ENCODE data around the gene CNKSR3.
A peak's percentile ranks its signal among the peaks of the same experiment; 100 is the strongest.
"Not testable (repeated sequence)": the region's sequence is repeated elsewhere in the genome, so short reads cannot be mapped to it uniquely, and the experiment has no call there.

Gene CNKSR3

DNA sequence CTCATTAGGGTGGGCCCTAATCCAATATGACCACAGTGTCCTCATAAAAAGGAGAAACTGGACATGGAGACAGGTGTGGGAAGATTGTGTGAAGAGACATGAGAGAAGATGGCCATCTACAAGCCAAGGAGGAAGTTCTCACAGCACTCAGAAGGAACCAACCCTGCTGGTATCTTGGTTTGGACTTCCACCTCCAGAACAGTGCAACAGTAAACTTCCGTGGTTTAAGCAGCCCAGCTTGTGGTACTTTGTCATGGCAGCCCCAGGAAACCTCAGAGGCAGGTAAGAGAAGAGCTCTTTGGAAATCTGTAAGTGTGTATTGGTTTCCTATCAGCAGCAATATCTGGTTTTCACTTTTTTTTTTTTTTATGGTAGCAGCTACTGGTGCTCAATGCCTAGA is 16.5 kb upstream of the CNKSR3 start:
- DNase-seq, result peak; percentile 50

- DNase-seq, result no peak
Measured at GRCh38 chr6:154522576-154522975, 12.1 kb upstream of the CNKSR3 start.

DNA sequence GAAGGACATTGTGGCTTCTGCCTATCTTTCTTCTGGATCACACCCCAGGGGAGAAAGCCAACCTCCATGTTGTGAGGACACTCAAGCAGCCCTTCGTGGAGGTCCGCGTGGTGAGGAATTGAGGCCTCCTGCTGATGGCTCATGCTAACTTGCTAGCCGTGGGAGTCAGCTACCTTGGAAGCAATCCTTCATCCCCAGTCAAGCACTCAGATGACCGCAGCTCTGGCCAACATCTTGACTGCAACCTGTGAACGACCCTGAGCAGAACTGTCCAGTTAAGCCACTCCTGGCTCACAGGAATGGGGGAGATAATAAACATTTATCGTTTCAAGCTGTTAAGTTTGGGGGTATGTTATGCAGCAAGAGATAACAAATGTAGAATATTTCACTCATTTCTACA is 10.9 kb upstream of the CNKSR3 start:
- DNase-seq, result no peak

DNA sequence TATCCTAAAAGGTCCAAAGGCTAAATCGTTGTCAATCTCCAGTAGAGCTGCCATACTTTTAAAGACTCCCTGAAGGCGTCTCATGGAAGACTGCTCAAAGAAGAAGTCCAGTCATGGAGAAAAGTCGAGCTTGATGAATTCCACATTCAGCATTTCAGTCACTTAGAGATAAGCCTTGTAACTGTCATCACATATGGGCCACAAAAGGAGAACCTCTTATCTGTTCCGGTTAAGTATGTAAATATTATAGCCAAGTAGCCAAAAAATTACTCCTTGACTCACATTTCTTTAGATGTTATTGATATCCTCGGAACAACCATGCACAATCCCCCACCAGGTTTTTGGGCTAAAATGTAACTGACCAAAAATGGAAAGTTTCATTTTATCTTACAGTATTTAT is 9.8 kb upstream of the CNKSR3 start:
- peak; percentile 83 for DNase-seq

- DNase-seq, result no peak
Measured at GRCh38 chr6:154518396-154518795, 7.9 kb upstream of the CNKSR3 start.

DNA sequence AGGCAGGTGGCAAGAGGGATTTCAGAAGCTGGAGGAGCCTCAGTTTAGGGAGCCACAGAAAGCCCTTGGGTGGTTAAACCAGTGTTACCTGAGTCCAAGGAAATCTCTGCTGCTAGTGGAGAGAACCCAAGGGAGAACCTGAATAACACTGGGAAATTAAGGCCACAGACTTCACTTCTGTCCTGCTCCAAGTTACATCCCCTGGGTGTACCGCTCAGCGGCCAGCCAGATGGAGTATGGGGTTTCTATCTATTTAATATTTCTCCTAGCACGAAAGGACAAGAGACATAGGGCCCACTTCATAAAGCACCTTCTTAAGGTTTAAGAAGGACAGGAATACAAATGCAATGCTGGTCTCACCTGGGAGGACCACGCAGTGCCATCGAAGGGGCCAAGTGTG is 5.8 kb upstream of the CNKSR3 start:
- DNase-seq, result no peak

GRCh38 chr6:154515826-154516225 is 5.3 kb upstream of the CNKSR3 start:
- no peak for DNase-seq

DNA sequence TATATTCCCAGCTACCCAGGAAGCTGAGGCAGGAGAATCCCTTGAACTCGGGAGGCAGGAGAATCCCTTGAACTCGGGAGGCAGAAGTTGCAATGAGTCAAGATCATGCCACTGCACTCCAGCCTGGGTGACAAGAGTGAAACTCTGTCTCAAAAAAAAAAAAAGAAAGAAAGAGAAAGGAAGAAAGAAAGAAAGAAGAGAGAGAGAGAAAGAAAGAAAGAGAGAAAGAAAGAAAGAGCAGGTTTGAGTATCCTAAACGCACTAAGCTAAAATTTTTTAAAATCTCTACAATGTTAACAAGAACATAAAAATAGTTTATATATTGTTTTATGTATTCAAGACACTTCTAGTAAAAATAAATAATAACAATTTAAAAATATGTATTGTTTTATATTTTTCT is 4.6 kb upstream of the CNKSR3 start:
- not testable (repeated sequence) for DNase-seq

DNA sequence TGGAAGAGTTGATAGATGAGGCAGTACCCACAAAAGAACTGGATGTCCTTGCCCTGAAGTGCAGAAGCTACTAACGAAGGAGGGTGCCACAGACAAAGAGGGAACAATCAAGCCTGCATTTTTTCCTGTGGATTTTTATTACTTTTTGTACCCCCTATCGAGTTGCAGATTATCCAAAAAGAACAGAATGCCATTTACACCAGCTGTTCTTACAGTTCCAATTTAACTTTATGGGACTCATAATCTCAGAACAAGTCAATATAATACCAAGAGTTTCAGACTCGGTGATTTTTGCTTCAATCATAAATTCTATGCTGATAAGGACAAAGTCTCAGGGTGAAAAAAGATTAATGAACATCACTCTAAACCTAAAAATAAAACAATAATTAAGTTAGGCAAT is 4.0 kb upstream of the CNKSR3 start:
- DNase-seq, result no peak

DNA sequence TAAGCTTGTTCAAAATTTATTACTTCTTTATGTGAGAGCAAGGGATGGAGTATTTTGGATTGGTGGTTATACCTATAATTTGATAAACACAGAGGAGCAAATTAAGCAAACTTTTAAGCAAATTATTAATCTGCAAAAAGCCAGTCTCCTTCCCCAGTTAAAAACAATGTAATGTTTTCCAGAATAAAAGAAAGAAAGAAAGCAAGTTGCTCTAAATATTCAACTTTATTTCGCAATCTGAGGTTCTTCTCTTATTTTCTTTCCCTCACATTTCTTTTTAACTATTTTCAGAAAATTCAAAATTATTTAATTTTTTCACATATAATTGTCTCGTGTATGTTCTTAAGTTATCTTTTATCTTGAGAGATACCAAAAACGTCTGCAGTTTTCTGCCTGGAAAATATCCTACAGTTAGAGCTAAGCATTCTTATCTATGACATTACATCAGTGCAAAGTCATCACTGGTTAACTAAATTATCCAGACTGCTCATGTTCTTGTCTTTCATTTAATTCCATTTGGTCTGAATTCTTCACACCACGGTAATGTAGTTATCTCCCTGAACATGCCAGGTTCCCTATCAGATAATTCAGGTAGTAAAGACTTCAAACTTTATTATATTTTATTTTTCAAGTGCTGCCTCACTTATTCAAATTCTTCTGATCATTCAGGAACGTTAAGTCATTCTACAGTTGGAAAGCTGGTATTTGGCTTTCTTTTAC is 3.3 kb upstream of the CNKSR3 start:
- peak; percentile 74 for DNase-seq

GRCh38 chr6:154512201-154512600 is 1.7 kb upstream of the CNKSR3 start:
- DNase-seq, result no peak

DNA sequence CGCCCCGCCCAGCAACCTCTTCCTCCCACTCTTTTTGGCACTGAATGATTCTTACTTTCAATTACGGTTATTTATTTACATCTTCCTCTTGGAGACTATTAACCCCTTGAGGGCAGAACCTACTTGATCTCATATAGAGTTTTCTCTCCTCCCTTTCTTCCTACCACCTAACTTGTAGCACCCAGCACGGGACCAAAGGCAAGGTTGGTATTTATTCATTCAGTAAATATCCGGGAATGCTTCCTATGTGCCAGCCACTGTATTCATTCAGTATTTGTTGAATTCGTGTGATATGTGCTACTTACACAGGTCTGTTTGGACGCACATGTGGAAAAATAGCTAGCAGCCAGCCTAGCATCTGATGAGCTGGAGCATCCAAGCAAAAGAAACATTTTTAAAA is 1.3 kb upstream of the CNKSR3 start:
- DNase-seq, result no peak

DNA sequence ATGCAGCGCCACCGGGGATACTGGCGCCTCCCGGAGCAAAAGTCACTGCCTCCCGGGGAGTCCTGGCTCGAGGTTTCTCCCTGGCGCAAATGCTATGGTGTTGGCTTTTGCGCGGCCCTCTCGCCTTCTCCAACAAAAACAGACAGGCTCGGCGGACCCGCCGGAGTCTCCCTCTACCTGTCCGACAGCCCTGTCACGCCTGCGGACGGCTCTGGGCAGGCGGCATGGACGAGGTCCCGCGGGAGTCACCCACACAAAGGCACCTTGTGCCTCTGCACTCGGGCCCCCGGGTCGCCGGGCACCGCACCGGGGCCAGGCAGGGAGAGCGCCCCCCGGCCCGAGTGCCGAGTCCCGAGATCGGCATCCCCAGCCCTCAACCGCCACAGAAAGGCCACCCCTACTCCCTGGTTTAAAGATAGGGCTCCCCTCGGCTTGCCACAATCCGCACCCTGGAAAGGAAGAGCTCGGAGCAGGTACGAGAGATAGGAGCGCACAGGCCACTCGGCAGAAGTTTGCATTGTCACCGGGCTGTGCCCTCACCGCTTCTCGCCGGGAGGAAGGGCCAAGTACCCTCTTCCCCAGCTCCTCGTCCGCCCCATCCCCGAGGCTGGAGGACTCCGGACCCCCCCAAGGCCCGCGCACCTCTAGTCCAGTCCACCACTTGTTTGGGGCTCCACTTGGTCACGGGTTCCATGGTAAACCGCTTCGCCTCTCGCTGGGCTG is 903 bp downstream of the CNKSR3 start:
- peak; percentile 82 for DNase-seq

GRCh38 chr6:154508573-154509375 is 1.7 kb downstream of the CNKSR3 start:
- no peak for DNase-seq

DNA sequence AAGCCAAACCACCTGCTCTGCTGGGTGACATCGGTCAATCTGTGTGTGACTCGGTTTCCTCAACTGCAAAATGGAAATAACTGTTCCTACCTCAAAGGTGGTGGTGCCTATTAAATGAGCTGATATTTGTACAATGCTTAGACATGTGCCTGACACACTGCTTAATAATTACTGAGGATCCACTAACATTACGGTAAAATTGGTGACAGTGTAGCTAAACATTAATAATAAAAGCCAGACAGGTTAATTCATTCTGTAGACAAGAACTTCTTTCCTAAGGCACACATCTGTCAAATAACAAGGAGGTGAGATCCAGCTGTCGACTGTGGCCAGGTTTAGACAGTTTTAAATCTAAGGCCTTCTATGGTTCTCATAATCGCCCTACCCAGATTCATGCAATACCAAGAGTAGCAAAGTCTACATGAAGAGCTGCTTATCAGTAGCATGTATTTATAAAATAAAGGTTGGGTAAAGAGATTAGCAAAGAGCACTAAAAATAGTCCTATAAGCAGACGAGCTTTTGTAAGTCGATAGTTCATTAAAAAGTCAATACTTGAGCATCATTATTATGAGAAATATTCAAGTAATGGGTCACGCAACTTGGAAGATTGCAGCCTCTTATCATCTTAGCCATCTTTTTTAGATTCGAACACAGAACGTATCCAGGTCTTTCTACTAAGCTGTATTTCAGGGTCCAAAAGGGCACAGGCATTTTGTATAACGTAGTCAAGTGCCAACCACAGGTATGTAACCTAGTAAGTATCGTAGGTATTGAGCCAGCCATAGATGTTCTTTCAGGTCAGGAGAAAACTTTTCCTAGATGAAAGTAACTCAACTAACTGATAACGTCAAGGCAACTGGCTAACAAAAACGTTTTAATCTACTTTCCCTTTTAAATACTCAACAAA is 3.2 kb downstream of the CNKSR3 start:
- no peak for DNase-seq

DNA sequence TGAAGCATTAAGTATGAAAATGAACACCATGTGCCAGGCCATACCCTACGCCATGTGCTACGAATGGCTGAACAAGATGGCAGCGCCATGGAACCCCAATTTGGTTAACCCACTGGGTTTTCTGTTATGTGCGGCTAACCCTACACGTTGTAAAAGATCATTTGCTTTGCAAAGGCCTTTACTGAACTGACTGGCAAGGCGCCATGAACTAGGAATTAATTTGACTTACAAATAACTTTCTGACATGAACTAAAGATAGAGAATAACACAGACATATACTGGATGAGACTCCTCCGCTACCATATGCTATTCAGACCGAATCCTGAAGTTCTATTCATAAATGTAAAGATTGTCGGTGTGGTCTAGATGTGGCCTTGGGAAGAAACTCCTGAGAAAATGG is 3.9 kb downstream of the CNKSR3 start:
- no peak for DNase-seq

- no peak for DNase-seq
Measured at GRCh38 chr6:154506108-154506507, 4.4 kb downstream of the CNKSR3 start.

- DNase-seq, result no peak
Measured at GRCh38 chr6:154504865-154505449, 5.5 kb downstream of the CNKSR3 start.

GRCh38 chr6:154504102-154504501 is 6.4 kb downstream of the CNKSR3 start:
- DNase-seq, result peak; percentile 45

GRCh38 chr6:154503658-154504057 is 6.8 kb downstream of the CNKSR3 start:
- no peak for DNase-seq

DNA sequence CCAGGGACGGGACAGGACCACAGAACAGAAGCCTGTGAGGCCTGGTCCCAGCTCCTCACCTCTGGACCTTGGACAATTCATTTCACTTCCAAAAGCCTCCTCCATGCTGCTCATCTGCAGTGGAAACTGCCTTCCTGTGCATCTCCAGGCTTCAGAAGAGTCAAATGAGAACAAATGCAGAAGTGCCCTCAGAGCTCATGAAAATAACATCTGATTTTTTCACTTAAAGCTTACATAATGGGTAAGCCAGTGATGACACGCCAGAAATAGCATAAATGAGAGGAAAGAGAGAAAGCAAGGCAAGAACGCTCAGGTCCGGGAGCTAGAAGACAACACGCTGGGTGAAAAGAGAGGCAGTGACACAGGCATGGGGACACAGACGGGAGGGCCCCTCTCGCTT is 7.9 kb downstream of the CNKSR3 start:
- DNase-seq, result no peak

- no peak for DNase-seq
Measured at GRCh38 chr6:154501578-154501868, 9.0 kb downstream of the CNKSR3 start.
